DLD1 (cell line): ENCODE data around the gene P2RY11.

Experiments used
- in situ Hi-C: cut with HindIII; loops from 2 replicates; pipeline ENCODE4 v1.10.0; 2017; ENCODE audit warnings: low sequenced_read_pairs

P2RY11 gene

GRCh38 chr19:10111405-10111811 is at the start of gene P2RY11:
Gene P2RY11, plus strand, starts transcription at chr19:10111693. Its CDS starts 29 bp downstream, at chr19:10111722.
- in situ Hi-C loops: no loop called here

GRCh38 chr19:10061717-10062310 is 49.7 kb upstream of the P2RY11 start:
- in situ Hi-C loops: no loop called here

GRCh38 chr19:10068205-10068604 is 43.3 kb upstream of the P2RY11 start:
- in situ Hi-C loops: no loop called here

GRCh38 chr19:10069046-10069445 is 42.4 kb upstream of the P2RY11 start:
- in situ Hi-C loops: no loop called here

GRCh38 chr19:10070730-10071446 is 40.6 kb upstream of the P2RY11 start:
- in situ Hi-C loops: no loop called here

GRCh38 chr19:10074153-10074552 is 37.3 kb upstream of the P2RY11 start:
- in situ Hi-C loops: no loop called here

- in situ Hi-C loops: no loop called here
Measured at GRCh38 chr19:10076535-10076934, 35.0 kb upstream of the P2RY11 start.

- in situ Hi-C loops: no loop called here
Measured at GRCh38 chr19:10078329-10078728, 33.2 kb upstream of the P2RY11 start.

- in situ Hi-C loops: no loop called here
Measured at GRCh38 chr19:10079031-10079453, 32.5 kb upstream of the P2RY11 start.

- in situ Hi-C loops: no loop called here
Measured at GRCh38 chr19:10083911-10084310, 27.6 kb upstream of the P2RY11 start.

GRCh38 chr19:10084803-10085202 is 26.7 kb upstream of the P2RY11 start:
- in situ Hi-C loops: no loop called here

- in situ Hi-C loops: no loop called here
Measured at GRCh38 chr19:10085641-10086590, 25.6 kb upstream of the P2RY11 start, which contains the start of gene SHFL. Gene SHFL, plus strand, starts transcription at chr19:10086317. Its CDS starts 111 bp downstream, at chr19:10086428.

GRCh38 chr19:10086591-10087192 is 24.8 kb upstream of the P2RY11 start:
- in situ Hi-C loops: no loop called here

GRCh38 chr19:10087296-10088061 is 24.0 kb upstream of the P2RY11 start:
- in situ Hi-C loops: no loop called here

- in situ Hi-C loops: no loop called here
Measured at GRCh38 chr19:10088949-10089554, 22.4 kb upstream of the P2RY11 start.

- in situ Hi-C loops: no loop called here
Measured at GRCh38 chr19:10089801-10090375, 21.6 kb upstream of the P2RY11 start.

- in situ Hi-C loops: no loop called here
Measured at GRCh38 chr19:10091370-10091687, 20.2 kb upstream of the P2RY11 start.

GRCh38 chr19:10091895-10092641 is 19.4 kb upstream of the P2RY11 start:
- in situ Hi-C loops: no loop called here
